Esophagus muscularis mucosa (tissue), 4 donors: ENCODE results near the gene TNFAIP8L2. TPM values are rescaled to one million over a fixed set of nuclear protein-coding genes. Genes with fewer than 3 reads are reported as not detected.
"Not testable (repeated sequence)": the region's sequence is repeated elsewhere in the genome, so short reads cannot be mapped to it uniquely, and the experiment has no call there.

Experiments
- DNase-seq: peaks from one replicate; pipeline ENCODE4 v3.0.0-alpha.2; 2017; ENCODE audit errors: extremely low spot score
- H3K27ac ChIP-seq, 4 donors: fragments of 200-600 bp; sonication (generic); replicated peaks in 1 of 4; 1 replicate in 3 of 4; 2 replicates in 1 of 4; pipeline ENCODE4 v1.5.1; 2016 to 2019; ENCODE audit warnings: mild to moderate bottlenecking in 1 of 4
- H3K27me3 ChIP-seq, 4 donors: fragments of 200-600 bp; sonication (generic); one replicate each; pipeline versions ENCODE4 v1.5.1 to v1.6.0; 2016 to 2019
- H3K36me3 ChIP-seq, 4 donors: fragments of 200-600 bp; sonication (generic); one replicate each; pipeline ENCODE4 v1.5.1; 2016 to 2019
- H3K4me1 ChIP-seq, 4 donors: fragments of 200-600 bp; sonication (generic); one replicate each; pipeline ENCODE4 v1.5.1; 2016 to 2019
- H3K4me3 ChIP-seq, 4 donors: fragments of 200-600 bp; sonication (generic); 1 replicate in 2 of 4; 2 replicates in 2 of 4; pipeline ENCODE4 v1.5.1; 2016 to 2019; ENCODE audit warnings: mild to moderate bottlenecking in 4 of 4, moderate library complexity in 1 of 4
- H3K9me3 ChIP-seq, 4 donors: fragments of 200-600 bp; sonication (generic); 1 replicate in 3 of 4; 2 replicates in 1 of 4; pipeline ENCODE4 v1.5.1; 2016 to 2019
- CTCF ChIP-seq, 3 experiments: fragments of 200-600 bp in 2 of 3; fragments of 450-650 bp in 1 of 3; sonication (generic) in 2 of 3; IDR thresholded peaks; one replicate each; pipeline ENCODE4 v1.5.1; 2017 to 2019; ENCODE audit warnings: antibody characterized with exemption in 3 of 3, mild to moderate bottlenecking in 2 of 3, moderate library complexity in 1 of 3
- EP300 ChIP-seq: sonication (generic); formaldehyde crosslinking; IDR thresholded peaks from one replicate; pipeline ENCODE4 v1.6.1; 2017; ENCODE audit warnings: antibody characterized with exemption
- POLR2A ChIP-seq: fragments of 450-650 bp; IDR thresholded peaks from one replicate; pipeline ENCODE4 v1.6.1; 2017; ENCODE audit warnings: antibody characterized with exemption, moderate library complexity, mild to moderate bottlenecking, low read depth
- POLR2AphosphoS5 ChIP-seq, 2 donors: sonication (generic); formaldehyde crosslinking; IDR thresholded peaks; one replicate each; pipeline ENCODE4 v1.6.1; 2017; ENCODE audit warnings: antibody characterized with exemption in 2 of 2
- WGBS: methylation state at CpG from one replicate; pipeline ENCODE4 v1.1.5; 2018; 5-methylcytosine and 5-hydroxymethylcytosine counted together
- intact Hi-C: fragments of 100-400 bp; cut with DNase I; formaldehyde crosslinking; loops from one replicate; pipeline ENCODE4 v1.15.1; 2023
- total RNA-seq, 4 donors: library from RNA; depleted of rRNA; stranded (reverse); fragments of >200 nt; gene quantifications; one replicate each; pipeline versions ENCODE4 v1.1.0 to v1.2.1, GENCODE V29; 2016

TNFAIP8L2 gene
- total RNA-seq, 4 donors from 2014 or later = 2.8 to 8.3 (median 5.0) TPM

GRCh38 chr1:151187205-151187604 is 30.8 kb downstream of the TNFAIP8L2 start:
- Histone ChIP-seq H3K9me3 (no peaks in the 10 kb centered on the region), H3K36me3 (peaks cover 24 to 38% (median 37%) of the 10 kb centered on the region in 4 donors), H3K4me3 (no peak overlapping the region), H3K27ac (peak overlapping the region; percentile 89 to 92 (median 91)), H3K4me1 (peaks cover 25 to 50% (median 44%) of the 10 kb centered on the region in 4 donors), H3K27me3 (no peaks in the 10 kb centered on the region)
- WGBS = 88% methylated on average over 1 of the region's 1 CpG
- intact Hi-C loops = no loop called here
- no peak for DNase-seq
- TF ChIP-seq CTCF (IDR thresholded peaks at IDR 0.05) (no peak), POLR2A (no peak), POLR2AphosphoS5 (IDR thresholded peaks at IDR 0.05) (no peak), EP300 (no peak)

DNA sequence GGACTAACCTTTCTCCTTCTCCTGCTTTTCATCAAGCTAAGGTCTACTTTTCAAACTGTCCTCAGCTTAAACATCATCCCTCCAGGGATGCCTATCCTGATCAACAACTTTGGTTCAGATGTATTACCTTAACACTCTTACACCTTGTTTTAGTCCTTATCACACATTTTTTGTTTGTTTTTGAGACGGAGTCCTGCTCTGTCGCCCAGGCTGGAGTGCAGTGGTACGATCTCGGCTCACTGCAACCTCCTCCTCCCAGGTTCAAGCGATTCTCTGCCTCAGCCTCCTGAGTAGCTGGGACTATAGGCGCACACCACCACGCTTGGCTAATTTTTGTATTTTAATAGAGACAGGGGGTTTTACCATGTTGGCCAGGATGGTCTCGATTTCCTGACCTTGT is 32.2 kb downstream of the TNFAIP8L2 start:
- intact Hi-C loops, H3K9me3 ChIP-seq, H3K27me3 ChIP-seq, DNase-seq: not testable (repeated sequence)
- WGBS = 72% methylated on average over 8 of the region's 8 CpGs
- peak overlapping the region; percentile 72 to 93 (median 86) for H3K4me3 ChIP-seq
- peak overlapping the region; percentile 89 to 92 (median 91) for H3K27ac ChIP-seq
- peaks cover 25 to 50% (median 44%) of the 10 kb centered on the region in 4 donors for H3K4me1 ChIP-seq
- peaks cover 12 to 24% (median 22%) of the 10 kb centered on the region in 4 donors for H3K36me3 ChIP-seq

DNA sequence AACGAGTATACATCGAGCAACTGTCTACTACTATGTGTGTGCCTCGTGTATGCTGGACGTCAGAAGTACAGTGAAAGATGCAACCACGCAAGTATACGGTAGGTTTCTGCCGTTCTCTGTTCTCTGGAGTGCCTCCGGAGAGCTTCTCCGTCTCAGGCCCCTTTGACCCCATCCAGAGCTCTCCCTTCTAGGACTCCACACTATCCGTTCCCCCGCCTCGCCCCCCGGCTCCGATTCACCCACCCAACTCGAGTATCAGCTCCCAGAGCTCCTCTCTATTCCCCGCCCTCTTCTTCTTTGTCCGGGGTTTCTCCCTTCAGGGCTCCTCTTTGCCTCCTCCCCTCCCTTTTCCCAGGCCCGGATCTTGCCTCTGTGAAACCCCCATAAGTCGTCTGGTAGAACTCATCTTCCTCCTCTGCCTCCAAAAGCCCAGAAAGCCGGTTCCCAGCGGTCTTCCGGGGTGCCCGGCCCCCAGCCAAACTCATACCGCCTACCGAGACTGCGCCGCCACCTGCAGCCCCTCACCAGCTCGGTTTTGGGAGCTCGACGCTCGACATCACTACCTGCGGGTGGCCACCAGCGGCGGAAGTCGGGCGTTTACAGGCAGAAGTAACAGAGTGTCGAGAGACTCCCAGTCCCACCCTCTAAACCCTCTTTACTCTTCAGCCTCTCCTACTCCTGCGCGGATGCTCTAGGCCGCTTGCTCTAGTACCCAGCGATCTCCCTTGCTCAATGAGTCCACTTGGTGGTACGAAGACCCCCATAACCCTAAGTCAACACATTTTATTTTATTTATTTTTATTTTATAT is 33.4 kb downstream of the TNFAIP8L2 start, which contains the start of gene VPS72:
TSS of gene VPS72 (minus strand) at position 561 of the 809 bp plus-strand sequence. CDS start at position 485, 76 bp downstream.
- Histone ChIP-seq H3K27me3 (no peaks in the 10 kb centered on the region), H3K27ac (peak within 1 kb of the TSS; percentile 89 to 92 (median 91))
- intact Hi-C loops = no loop called here

GRCh38 chr1:151192047-151192446 is 35.6 kb downstream of the TNFAIP8L2 start:
- 78% methylated on average over 7 of the region's 7 CpGs for WGBS
- TF ChIP-seq POLR2AphosphoS5 (IDR thresholded peaks at IDR 0.05) = no peak
- no peak for TF ChIP-seq EP300
- no peak for TF ChIP-seq CTCF (IDR thresholded peaks at IDR 0.05)
- no peak for TF ChIP-seq POLR2A
- H3K27ac ChIP-seq = no peak overlapping the region

More for the DNA sequence above, 33.4 kb downstream of the TNFAIP8L2 start, which contains the start of gene VPS72:
- TF ChIP-seq POLR2AphosphoS5 (IDR thresholded peaks at IDR 0.05) (peak; percentile 88 to 96), POLR2A (peak; percentile 8), CTCF (IDR thresholded peaks at IDR 0.05) (peak in 2 of 3 experiments; percentile 38 to 49), EP300 (no peak)
- peak; percentile 96 for DNase-seq
- H3K4me3 ChIP-seq = peak within 1 kb of the TSS; percentile 72 to 93 (median 86)
- under 1% methylated on average over 37 of the region's 42 CpGs for WGBS
- peaks cover 28 to 51% (median 45%) of the 10 kb centered on the region in 4 donors for H3K4me1 ChIP-seq
- H3K36me3 ChIP-seq = peaks cover under 1 to 12% (median 11%) of the 10 kb centered on the region in 4 donors
- H3K9me3 ChIP-seq = no peaks in the 10 kb centered on the region

GRCh38 chr1:151193304-151193703 is 36.9 kb downstream of the TNFAIP8L2 start:
- no peak overlapping the region for H3K27ac ChIP-seq
- no peaks in the 10 kb centered on the region for H3K36me3 ChIP-seq
- intact Hi-C loops = no loop called here
- H3K4me3 ChIP-seq = no peak overlapping the region
- WGBS = 72% methylated on average over 6 of the region's 6 CpGs
- H3K9me3 ChIP-seq = no peaks in the 10 kb centered on the region
- DNase-seq = no peak
- H3K4me1 ChIP-seq = peaks cover 26 to 49% (median 39%) of the 10 kb centered on the region in 4 donors
- H3K27me3 ChIP-seq = no peaks in the 10 kb centered on the region
- no peak for TF ChIP-seq POLR2A
- no peak for TF ChIP-seq EP300
- TF ChIP-seq CTCF (IDR thresholded peaks at IDR 0.05) = no peak
- no peak for TF ChIP-seq POLR2AphosphoS5 (IDR thresholded peaks at IDR 0.05)

More at GRCh38 chr1:151192047-151192446, 35.6 kb downstream of the TNFAIP8L2 start:
- Histone ChIP-seq H3K9me3 (no peaks in the 10 kb centered on the region), H3K4me1 (peaks cover 36 to 52% (median 45%) of the 10 kb centered on the region in 4 donors), H3K27me3 (no peaks in the 10 kb centered on the region), H3K4me3 (no peak overlapping the region), H3K36me3 (no peaks in the 10 kb centered on the region)
- no peak for DNase-seq
- intact Hi-C loops = no loop called here
